ENCODE results near the gene GAS1. TPM values are rescaled to one million over a fixed set of nuclear protein-coding genes. Genes with fewer than 3 reads are reported as not detected.

The GAS1 gene
- total and polyA plus RNA-seq, 2 of the 8 experiments (the other 6 are each of a cell fraction or from before 2014, with no cell fraction given) = 2.8 to 5.7 TPM

- Histone ChIP-seq H3K27ac (ENCODE audit: low read depth, low read length) (no peak overlapping the region), H3K18ac (ENCODE audit: extremely low read depth, low read length) (no peak overlapping the region), H3K9ac (replicated peaks in 1 of 4; ENCODE audit: extremely low read depth in 1 of 4, low read depth in 3 of 4, low read length in 3 of 4) (no peak overlapping the region), H2BK120ac (replicated peaks; ENCODE audit: low read depth, low read length) (no peak overlapping the region), H4K20me1 (replicated peaks in 1 of 2; ENCODE audit: control insufficient read depth in 1 of 2, insufficient read depth in 2 of 2, low read length in 2 of 2) (no peaks in the 10 kb centered on the region), H4K5ac (ENCODE audit: insufficient read length, low read depth, low read length) (no peak overlapping the region), H4K8ac (ENCODE audit: extremely low read depth, insufficient read depth, low read length) (no peak overlapping the region), H3K4ac (replicated peaks; ENCODE audit: insufficient read length, low read depth, low read length) (no peak overlapping the region), H2AK5ac (ENCODE audit: low read depth, low read length) (no peak overlapping the region), H3K23ac (ENCODE audit: insufficient read length) (no peak overlapping the region), H2BK15ac (ENCODE audit: low read length) (no peak overlapping the region), H2BK20ac (ENCODE audit: low read length) (no peak overlapping the region), H2BK5ac (ENCODE audit: low read depth, low read length) (no peak overlapping the region), H3K14ac (ENCODE audit: insufficient read length) (no peak overlapping the region), H3K4me1 (replicated peaks in 1 of 4; ENCODE audit: control insufficient read depth in 3 of 4, insufficient read depth in 4 of 4, low read length in 3 of 4) (no peaks in the 10 kb centered on the region), H3K4me3 (ENCODE audit: extremely low read depth in 1 of 4, insufficient read depth in 2 of 4, low read depth in 3 of 4, low read length in 4 of 4) (no peak overlapping the region), H3K4me2 (ENCODE audit: insufficient read depth in 1 of 2, low read depth in 2 of 2, low read length in 2 of 2) (no peak overlapping the region), H3K27me3 (replicated peaks in 1 of 4; ENCODE audit: control insufficient read depth in 3 of 4, extremely low read depth in 1 of 4, insufficient read depth in 3 of 4, low read length in 3 of 4) (no peaks in the 10 kb centered on the region), H3K56ac (replicated peaks; ENCODE audit: insufficient read length, low read depth, low read length) (no peak overlapping the region), H4K91ac (replicated peaks; ENCODE audit: insufficient read length, low read length) (no peak overlapping the region), H3K23me2 (ENCODE audit: low read depth, low read length) (no peaks in the 10 kb centered on the region), H2BK12ac (ENCODE audit: low read depth, low read length) (no peak overlapping the region), H2AFZ (ENCODE audit: low read length) (no peak overlapping the region), H3K79me2 (ENCODE audit: control insufficient read depth in 1 of 2, insufficient read depth in 2 of 2, low read length in 2 of 2) (no peaks in the 10 kb centered on the region), H3K79me1 (ENCODE audit: low read depth, low read length) (no peaks in the 10 kb centered on the region), H3K9me3 (ENCODE audit: insufficient read depth in 2 of 2, low read depth in 1 of 2, low read length in 1 of 2) (no peaks in the 10 kb centered on the region), H3K36me3 (ENCODE audit: control insufficient read depth in 2 of 4, insufficient read depth in 4 of 4, low read length in 3 of 4) (no peaks in the 10 kb centered on the region)
- no peak for FAIRE-seq
- no peak for TF ChIP-seq KDM4A (IDR thresholded peaks at IDR 0.05; ENCODE audit: low read depth, low read length, severe bottlenecking)
- TF ChIP-seq TBP (IDR thresholded peaks at IDR 0.05; ENCODE audit: low read depth, low read length) = no peak
- no peak for TF ChIP-seq SIRT6 (IDR thresholded peaks at IDR 0.05; ENCODE audit: low read length)
- TF ChIP-seq RNF2 (IDR thresholded peaks at IDR 0.05; ENCODE audit: borderline replicate concordance, low read depth, low read length, missing control alignments, poor library complexity, severe bottlenecking) = no peak
- TF ChIP-seq BCL11A (IDR thresholded peaks at IDR 0.05; ENCODE audit: low read depth in 2 of 2, low read length in 2 of 2) = no peak
- TF ChIP-seq POLR2A (IDR thresholded peaks at IDR 0.05; ENCODE audit: control extremely low read depth in 1 of 2, low read depth in 2 of 2, low read length in 2 of 2) = no peak
- TF ChIP-seq EZH2 (IDR thresholded peaks at IDR 0.05; ENCODE audit: low read depth, low read length, severe bottlenecking) = no peak
- CTCF ChIA-PET (ENCODE audit: partially characterized antibody) = no interaction called here
- 87% methylated on average over 1 of the region's 1 CpG; no CpG with 5 or more reads in 1 of the 2 experiments for WGBS, 2 experiments (ENCODE audit: extremely low coverage in 1 of 2, insufficient coverage in 1 of 2, insufficient read length in 1 of 2, insufficient replicate concordance in 2 of 2, low coverage in 1 of 2, low lambda C conversion rate in 2 of 2, missing lambda C conversion rate in 1 of 2)
- no peak for DNase-seq (ENCODE audit: low read depth in 1 of 2, low spot score in 2 of 2)
- POLR2A ChIA-PET (ENCODE audit: partially characterized antibody) = interaction anchor here (0.6 kb wide), 1 partner anchor 572 kb away, joined by 3 read pairs; no protein-coding TSS in a partner anchor
These were observed 46.9 kb upstream of the GAS1 start for GRCh38 chr9:86994231-86994630.
